ENCODE measurements around the gene ZNF267. TPM values are rescaled to one million over a fixed set of nuclear protein-coding genes. Genes with fewer than 3 reads are reported as not detected.

ZNF267 gene
- total RNA-seq, 1 experiment from 2014 or later: 15.9 TPM

DNA sequence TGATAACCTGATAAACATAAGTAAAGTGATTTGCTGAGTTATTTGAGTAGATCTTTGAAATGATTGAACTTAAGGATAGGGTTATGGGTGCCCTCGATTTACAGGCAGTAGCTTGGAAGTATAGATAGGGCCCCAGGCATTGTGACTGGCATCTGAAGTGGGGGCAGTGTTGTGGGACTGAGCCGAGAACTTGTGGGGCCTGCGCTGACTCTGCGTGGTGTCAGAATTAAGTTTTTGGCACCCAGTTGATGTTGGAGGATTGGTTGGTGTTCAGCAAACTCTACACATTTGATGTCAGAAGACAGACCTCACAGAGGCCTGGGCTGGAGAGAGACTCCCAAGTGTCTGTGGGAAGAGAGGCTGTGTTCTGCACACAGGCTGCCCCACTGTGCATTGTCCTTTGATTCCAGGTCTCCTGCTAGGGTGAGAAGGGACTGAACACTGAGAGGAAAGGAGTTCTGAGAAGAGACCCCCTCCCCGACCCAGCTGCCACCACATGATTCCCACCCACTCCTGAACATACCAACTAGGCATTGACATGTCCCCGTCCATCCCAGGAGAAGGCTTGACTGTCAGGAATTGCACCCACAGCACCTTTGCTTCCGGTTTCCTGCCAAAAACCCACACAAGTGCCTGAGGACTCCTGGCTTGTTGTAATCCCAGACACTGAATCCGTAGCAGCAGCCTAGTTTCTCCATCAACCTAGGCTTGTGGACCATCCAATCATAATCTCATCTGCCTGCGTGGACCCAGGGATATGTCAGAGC lies 4.5 kb downstream of the ZNF267 start:
- peaks cover 95% of the 10 kb centered on the region for H3K79me2 ChIP-seq (ENCODE audit: insufficient read depth, low read length)
- no peak overlapping the region for H3K27ac ChIP-seq (ENCODE audit: low read depth, low read length)
- POLR2A ChIA-PET: interaction anchor here (0.6 kb wide), 1 partner anchor 39 kb away, joined by 4 read pairs; no protein-coding TSS in a partner anchor
- peaks cover 3 to 40% of the 10 kb centered on the region in 2 experiments; a peak in 3 of 4 replicates for H3K36me3 ChIP-seq (ENCODE audit: control insufficient read depth in 1 of 2, insufficient read depth in 2 of 2, low read length in 2 of 2)
- TF ChIP-seq YY1 (IDR thresholded peaks at IDR 0.05; ENCODE audit: extremely low read depth, insufficient replicate concordance, low read depth, low read length) (no peak), POLR2AphosphoS5 (IDR thresholded peaks at IDR 0.05; ENCODE audit: low read depth, low read length) (no peak), ELF1 (IDR thresholded peaks at IDR 0.05; ENCODE audit: borderline replicate concordance, low read depth) (no peak), CBX3 (IDR thresholded peaks at IDR 0.05; ENCODE audit: low read depth) (no peak), JUND (IDR thresholded peaks at IDR 0.05) (no peak), SIN3A (IDR thresholded peaks at IDR 0.05; ENCODE audit: low read depth) (no peak), POLR2A (IDR thresholded peaks at IDR 0.05; ENCODE audit: borderline replicate concordance, extremely low read depth, insufficient read depth, insufficient read length) (no peak)
- no peaks in the 10 kb centered on the region for H3K27me3 ChIP-seq (ENCODE audit: insufficient read depth, low read length)
- H3K4me1 ChIP-seq (ENCODE audit: control insufficient read depth in 1 of 2, insufficient read depth in 2 of 2, low read length in 2 of 2): peaks cover 7 to 44% of the 10 kb centered on the region in 2 experiments; a peak in 3 of 4 replicates
- intact Hi-C loops (cut with micrococcal nuclease): loop anchor here (10.0 kb wide), 1 partner anchor 373 kb away; the partner anchor contains the start of gene RUSF1
- H3K9ac ChIP-seq (ENCODE audit: low read length): no peak overlapping the region
- no peaks in the 10 kb centered on the region for H3K9me2 ChIP-seq (ENCODE audit: insufficient read depth)
- no peak overlapping the region for H2AFZ ChIP-seq (ENCODE audit: low read depth, low read length, poor library complexity, severe bottlenecking)
- RAD21 ChIA-PET (ENCODE audit: low non-redundant PET in 1 of 2, low total read pairs in 2 of 2, uncharacterized antibody in 2 of 2, unreplicated experiment in 2 of 2): no interaction called here
- ATAC-seq (no peak), DNase-seq (ENCODE audit: low read depth, low spot score) (no peak)
- H4K20me1 ChIP-seq (ENCODE audit: insufficient read depth): no peaks in the 10 kb centered on the region
- no peak overlapping the region for H3K4me2 ChIP-seq (ENCODE audit: low read length)
- H3K9me3 ChIP-seq (ENCODE audit: control insufficient read depth in 1 of 2, insufficient read depth in 1 of 2, low read depth in 1 of 2, low read length in 2 of 2): peaks cover 0 to 9% of the 10 kb centered on the region in 2 experiments; a peak in 1 of 4 replicates
- BruUV-seq (replicated peaks): no TSS peak
- H3K4me3 ChIP-seq (replicated peaks in 1 of 2; ENCODE audit: low read depth in 1 of 2, low read length in 2 of 2): no peak overlapping the region
- CTCF ChIA-PET: no interaction called here

DNA sequence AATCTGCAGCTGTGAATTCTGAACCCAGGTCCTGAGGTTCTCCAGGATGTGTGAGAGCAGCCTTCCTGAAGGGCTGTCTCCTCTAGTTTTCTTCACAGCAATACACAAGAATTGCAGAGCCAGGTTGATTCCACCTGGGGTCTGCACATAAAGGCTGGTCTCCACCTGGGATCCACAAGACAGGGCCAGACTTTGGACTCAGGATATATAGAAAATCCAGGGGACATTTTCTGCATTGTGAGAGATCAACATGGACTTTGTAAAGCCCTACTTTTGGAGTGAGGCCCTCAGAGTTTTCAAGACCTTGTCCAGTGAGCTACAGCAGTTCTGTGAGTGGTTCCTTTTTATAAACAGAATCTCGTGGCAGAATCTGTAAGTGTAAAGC lies 6.3 kb downstream of the ZNF267 start:
- no peaks in the 10 kb centered on the region for H3K27me3 ChIP-seq (ENCODE audit: insufficient read depth, low read length)
- no peak overlapping the region for H3K9ac ChIP-seq (ENCODE audit: low read length)
- H4K20me1 ChIP-seq (ENCODE audit: insufficient read depth): no peaks in the 10 kb centered on the region
- H3K9me3 ChIP-seq (ENCODE audit: control insufficient read depth in 1 of 2, insufficient read depth in 1 of 2, low read depth in 1 of 2, low read length in 2 of 2): peaks cover 0 to 9% of the 10 kb centered on the region in 2 experiments; a peak in 1 of 4 replicates
- H3K4me1 ChIP-seq (ENCODE audit: control insufficient read depth in 1 of 2, insufficient read depth in 2 of 2, low read length in 2 of 2): peaks cover 5 to 36% of the 10 kb centered on the region in 2 experiments; a peak in 3 of 4 replicates
- H3K79me2 ChIP-seq (ENCODE audit: insufficient read depth, low read length): peaks cover 100% of the 10 kb centered on the region
- no peak for DNase-seq (ENCODE audit: low read depth, low spot score)
- POLR2A ChIA-PET: no interaction called here
- H2AFZ ChIP-seq (ENCODE audit: low read depth, low read length, poor library complexity, severe bottlenecking): no peak overlapping the region
- no peak overlapping the region for H3K27ac ChIP-seq (ENCODE audit: low read depth, low read length)
- intact Hi-C loops (cut with micrococcal nuclease): loop anchor here (5.0 to 10.0 kb wide), 2 partner anchors 52 to 375 kb away; partner anchors contain the start of gene RUSF1
- no peak overlapping the region for H3K4me3 ChIP-seq (replicated peaks in 1 of 2; ENCODE audit: low read depth in 1 of 2, low read length in 2 of 2)
- TF ChIP-seq CBX3 (IDR thresholded peaks at IDR 0.05; ENCODE audit: low read depth) (no peak), FOSL1 (IDR thresholded peaks at IDR 0.05; ENCODE audit: low read depth) (no peak), CEBPB (IDR thresholded peaks at IDR 0.05; ENCODE audit: low read depth) (no peak), SIN3A (IDR thresholded peaks at IDR 0.05; ENCODE audit: low read depth) (no peak), EZH2 (IDR thresholded peaks at IDR 0.05) (no peak), POLR2A (IDR thresholded peaks at IDR 0.05; ENCODE audit: borderline replicate concordance, extremely low read depth, insufficient read depth, insufficient read length) (no peak), SP1 (IDR thresholded peaks at IDR 0.05; ENCODE audit: low read depth) (no peak), ELF1 (IDR thresholded peaks at IDR 0.05; ENCODE audit: borderline replicate concordance, low read depth) (no peak), RAD21 (IDR thresholded peaks at IDR 0.05; ENCODE audit: low read depth) (no peak)
- TF ChIP-seq, protein P1, sequence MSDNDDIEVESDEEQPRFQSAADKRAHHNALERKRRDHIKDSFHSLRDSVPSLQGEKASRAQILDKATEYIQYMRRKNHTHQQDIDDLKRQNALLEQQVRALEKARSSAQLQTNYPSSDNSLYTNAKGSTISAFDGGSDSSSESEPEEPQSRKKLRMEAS (IDR thresholded peaks at IDR 0.05): no peak
- TF ChIP-seq, protein P2, sequence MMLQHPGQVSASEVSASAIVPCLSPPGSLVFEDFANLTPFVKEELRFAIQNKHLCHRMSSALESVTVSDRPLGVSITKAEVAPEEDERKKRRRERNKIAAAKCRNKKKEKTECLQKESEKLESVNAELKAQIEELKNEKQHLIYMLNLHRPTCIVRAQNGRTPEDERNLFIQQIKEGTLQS (IDR thresholded peaks at IDR 0.05): no peak
- ATAC-seq: no peak
- RAD21 ChIA-PET (ENCODE audit: low non-redundant PET in 1 of 2, low total read pairs in 2 of 2, uncharacterized antibody in 2 of 2, unreplicated experiment in 2 of 2): no interaction called here
- H3K4me2 ChIP-seq (ENCODE audit: low read length): peak overlapping the region; percentile 6
- CTCF ChIA-PET: no interaction called here
- H3K36me3 ChIP-seq (ENCODE audit: control insufficient read depth in 1 of 2, insufficient read depth in 2 of 2, low read length in 2 of 2): peaks cover 8 to 53% of the 10 kb centered on the region in 2 experiments
- no TSS peak for BruUV-seq (replicated peaks)
- no peaks in the 10 kb centered on the region for H3K9me2 ChIP-seq (ENCODE audit: insufficient read depth)

All from HCT116 (cell line).